Suppressor macrophage treated with lipopolysaccharide for 4 hours (primary cell): Measurements from ENCODE around the gene CDH13.

Source experiments
- DNase-seq: peaks from one replicate; pipeline ENCODE4 v3.0.0-alpha.2; 2020

CDH13 gene

GRCh38 chr16:83835586-83836566 lies 1209.1 kb downstream of the CDH13 start:
- DNase-seq = peak; percentile 60

- no peak for DNase-seq
These were observed 1210.8 kb downstream of the CDH13 start for GRCh38 chr16:83837566-83837965.

GRCh38 chr16:83838151-83838550 lies 1211.4 kb downstream of the CDH13 start:
- no peak for DNase-seq

DNA sequence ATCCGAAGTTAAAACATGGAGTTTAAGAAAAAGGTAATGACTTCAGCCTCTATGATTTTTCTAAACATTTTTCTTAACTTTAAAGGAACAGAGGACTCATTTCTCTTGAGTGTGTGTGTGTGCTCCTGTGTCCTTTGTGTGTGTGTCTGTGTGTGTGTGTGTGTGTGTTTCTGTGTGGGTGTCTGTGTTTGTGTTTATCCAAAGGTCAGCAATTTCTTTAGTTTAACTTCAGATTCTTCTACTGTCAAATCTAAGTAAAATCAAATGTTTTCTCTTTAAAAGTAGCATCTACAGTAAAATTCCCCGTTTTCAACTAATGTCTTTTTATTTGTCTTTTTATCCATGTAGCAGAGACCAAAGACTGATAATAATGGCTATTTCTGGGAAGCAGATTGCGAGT lies 1212.8 kb downstream of the CDH13 start:
- no peak for DNase-seq

DNA sequence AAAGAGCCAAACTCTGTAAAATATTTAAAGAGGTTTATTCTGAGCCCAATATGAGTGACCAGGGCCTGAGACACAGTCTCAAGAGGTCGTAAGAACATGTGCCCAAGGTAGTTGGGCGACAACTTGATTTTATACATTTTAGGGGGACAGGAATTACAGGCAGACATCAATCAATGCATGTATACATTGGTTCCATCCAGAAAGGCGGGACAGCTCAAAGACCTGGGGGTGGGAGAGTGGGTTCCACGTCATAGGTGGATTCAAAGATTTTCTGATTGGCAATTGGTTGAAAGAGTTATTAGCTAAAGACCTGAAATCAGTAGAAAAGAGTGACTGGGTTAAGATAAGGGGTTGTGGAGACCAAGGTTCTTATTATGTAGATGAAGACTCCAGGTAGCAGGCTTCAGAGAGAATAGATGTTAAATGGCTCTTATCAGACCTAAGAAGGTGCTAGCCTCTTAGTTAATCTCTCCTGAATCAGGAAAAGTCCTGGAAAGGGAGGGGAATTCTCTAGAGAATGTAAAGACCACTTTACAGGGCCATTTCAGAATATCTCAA lies 1213.4 kb downstream of the CDH13 start:
- DNase-seq = no peak

DNA sequence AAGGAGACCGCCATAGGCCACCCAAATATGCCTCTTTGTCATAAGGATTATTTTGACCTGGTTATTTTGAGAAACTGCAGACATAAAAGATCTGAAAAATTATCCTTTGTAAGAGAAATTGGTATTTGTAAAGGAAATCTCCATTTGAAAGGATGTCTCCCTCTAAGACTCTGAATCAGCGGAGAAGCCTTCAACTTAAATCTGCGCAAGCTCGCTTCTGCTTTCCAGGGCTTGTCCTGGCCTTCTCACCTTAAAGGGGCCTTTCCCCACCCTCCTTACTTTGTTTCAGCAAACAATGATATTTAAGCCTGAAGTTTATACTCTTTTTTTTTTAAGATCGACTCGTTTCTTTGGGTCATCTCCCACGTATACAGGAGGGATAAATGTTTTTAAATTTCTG lies 1215.5 kb downstream of the CDH13 start:
- peak; percentile 13 for DNase-seq

DNA sequence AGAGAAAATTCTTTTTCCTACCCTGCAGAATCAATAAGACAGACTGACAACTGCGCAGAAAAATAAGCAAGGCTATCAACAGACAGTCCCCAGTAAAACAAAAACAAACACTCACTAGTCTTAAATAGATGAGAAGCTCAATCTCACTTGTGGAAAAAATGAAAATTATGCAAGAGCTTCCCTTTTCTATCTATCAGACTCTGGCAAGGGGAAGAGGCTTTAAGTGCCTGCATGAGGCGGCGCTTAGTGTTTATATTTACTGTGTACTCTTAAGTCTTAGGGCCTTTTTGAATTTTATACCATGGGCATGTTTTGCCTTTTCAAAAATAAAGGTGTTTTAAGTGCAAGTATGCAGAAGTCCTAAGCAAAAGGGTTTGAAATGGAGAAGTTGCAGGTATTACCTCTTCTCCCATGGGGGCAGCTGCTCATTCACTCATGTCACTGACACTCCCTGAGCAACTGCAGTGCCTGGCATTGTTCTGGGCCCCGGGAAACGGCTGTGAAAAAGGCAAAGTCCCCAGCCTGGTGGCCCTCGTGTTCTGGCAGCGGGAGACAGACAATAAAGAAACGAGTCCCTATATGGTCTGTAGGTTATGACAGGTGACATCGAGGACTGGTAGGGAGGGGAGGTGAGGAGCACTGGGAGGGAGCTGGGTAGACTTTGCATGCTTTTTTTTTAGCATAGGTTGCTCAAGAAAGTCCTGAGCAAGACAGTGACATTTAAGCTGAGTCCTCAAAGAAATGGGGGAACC lies 1216.2 kb downstream of the CDH13 start:
- DNase-seq = peak; percentile 53

DNA sequence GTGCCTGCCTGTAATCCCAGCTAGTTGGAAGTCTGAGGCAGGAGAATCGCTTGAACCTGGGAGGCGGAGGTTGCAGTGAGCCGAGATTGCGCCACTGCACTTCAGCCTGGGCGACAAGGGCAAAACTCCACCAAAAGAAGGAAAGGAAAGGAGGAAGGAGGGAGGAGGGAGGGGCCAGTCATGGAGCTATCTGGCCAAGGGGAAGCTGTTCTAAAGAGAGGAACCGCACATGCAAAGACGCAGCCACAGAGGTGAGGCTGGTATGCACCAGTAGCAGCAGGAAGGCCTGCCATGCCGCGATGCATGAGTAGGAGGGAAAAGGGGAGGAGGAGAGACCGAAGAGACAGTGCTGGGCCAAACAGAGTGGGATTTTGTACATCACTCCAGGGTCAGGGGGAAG lies 1216.9 kb downstream of the CDH13 start:
- peak; percentile 32 for DNase-seq

DNA sequence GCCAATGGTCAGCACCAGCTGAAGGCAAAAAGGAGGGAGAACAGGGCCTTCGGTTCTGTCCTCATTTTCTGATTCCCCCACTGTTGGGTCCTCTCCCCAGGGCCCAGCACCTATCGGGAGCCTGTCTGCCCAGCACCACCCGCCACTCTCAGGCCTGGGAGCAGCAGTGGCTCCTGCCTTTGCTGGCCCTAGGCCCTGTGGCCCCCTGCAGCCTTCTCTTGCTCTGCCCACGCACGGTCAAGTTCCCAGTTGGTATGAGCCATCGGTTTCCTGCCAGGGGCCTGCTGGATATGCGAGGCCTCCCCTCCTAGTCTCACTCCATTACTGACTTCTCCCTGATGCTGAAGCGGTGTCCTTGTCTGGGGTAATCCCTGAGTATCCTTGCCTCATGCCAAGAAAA lies 1218.5 kb downstream of the CDH13 start:
- no peak for DNase-seq

- DNase-seq = peak; percentile 83
These were observed 1220.8 kb downstream of the CDH13 start for GRCh38 chr16:83847371-83848225.

GRCh38 chr16:83849421-83849820 lies 1222.7 kb downstream of the CDH13 start:
- DNase-seq = no peak
